ENCODE data around the gene SAPCD2. TPM values are rescaled to one million over a fixed set of nuclear protein-coding genes. Genes with fewer than 3 reads are reported as not detected.

Gene SAPCD2
- total RNA-seq, 1 donor from 2014 or later: 0.99 TPM

DNA sequence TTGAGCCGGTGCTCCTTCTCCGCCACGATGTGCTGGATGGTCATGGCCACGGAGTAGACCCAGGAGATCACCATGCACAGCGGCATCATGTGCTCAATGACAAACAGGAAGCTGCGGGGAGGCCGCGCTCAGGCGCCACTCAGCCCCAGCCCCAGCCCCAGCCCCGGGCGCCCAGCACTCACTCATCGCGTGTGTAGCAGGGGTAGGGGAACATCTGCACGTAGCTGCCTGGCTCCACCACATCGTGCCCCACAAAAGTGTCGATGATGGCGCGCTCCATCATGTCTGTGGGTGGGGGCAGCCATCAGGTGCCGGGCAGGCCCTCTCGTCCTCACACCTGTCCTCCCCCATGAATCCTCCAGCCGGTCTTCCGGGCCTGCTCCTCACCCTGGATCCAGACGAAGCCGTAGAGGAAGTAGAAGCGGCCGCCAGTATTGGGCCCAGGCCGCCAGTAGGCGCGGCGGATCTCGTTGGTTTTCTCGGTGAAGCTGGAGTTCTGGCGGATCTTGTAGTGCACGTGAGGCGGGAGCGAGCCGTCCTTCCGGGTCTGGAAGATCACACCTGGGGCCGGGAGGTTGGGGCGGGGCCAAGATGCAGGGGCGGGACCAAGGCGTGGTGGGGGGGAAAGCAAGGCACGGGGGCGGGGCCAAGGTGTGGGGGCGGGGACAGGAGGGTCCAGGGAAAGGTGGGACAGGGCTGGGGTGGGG is 52.4 kb downstream of the SAPCD2 start:
- DNase-seq (ENCODE audit: low read depth): no peak

DNA sequence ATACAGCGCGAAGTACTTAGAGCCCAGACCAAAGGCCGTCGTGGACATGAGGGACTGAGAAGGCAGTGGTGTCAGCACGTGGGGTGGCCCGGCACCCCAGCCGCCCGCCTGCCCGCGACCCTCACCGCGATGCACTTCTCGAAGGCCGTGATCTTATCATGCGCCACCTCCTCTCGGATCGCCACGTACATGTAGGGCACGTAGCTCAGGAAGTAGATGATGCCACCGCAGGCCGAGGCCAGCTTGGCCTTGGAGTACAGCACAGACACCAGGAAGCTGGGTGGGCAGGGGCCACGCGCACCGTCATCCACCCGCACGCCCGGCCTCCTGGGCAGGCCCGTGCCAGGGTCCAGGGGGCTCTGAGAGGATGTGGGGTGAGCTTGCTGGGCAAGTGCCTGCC is 53.3 kb downstream of the SAPCD2 start:
- no peak for DNase-seq (ENCODE audit: low read depth)

DNA sequence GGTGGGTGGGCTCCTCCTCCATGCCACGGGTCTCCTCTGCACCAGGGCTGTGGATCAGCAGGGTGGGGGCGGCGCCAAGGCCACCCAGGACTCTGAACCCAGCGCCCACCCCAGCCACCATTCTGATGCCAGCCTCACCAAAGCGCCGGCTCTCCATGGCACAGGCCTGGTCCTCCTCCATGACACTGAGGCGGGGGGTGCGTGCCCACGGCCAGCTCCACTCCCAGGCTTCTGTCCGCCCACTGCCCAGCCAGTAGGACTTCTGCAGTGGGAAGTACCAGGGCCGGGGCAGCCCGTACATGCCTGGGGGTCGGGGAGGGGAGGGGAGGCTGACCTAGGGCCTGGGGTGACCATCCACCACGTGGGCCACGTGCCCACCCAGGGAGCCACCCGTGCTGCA is 53.9 kb downstream of the SAPCD2 start:
- no peak for DNase-seq (ENCODE audit: low read depth)

DNA sequence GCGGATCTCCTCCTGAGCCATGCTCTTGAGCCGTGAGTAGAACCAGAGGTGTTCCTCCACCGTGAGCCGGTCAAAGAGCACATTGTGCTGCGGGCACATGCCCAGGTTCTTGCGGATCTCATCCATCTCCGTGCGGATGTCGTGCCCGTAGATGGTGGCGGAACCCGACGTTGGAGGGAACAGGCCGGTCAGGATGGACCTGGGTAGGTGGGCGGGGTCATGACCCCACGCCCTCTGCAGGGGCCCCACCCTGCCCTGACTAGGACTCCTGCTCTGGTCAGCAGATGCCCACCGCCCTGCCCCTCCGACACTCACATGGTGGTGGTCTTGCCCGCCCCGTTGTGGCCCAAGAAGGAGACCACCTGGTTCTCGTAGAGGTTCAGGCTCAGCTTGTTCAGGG is 54.4 kb downstream of the SAPCD2 start:
- no peak for DNase-seq (ENCODE audit: low read depth)

DNA sequence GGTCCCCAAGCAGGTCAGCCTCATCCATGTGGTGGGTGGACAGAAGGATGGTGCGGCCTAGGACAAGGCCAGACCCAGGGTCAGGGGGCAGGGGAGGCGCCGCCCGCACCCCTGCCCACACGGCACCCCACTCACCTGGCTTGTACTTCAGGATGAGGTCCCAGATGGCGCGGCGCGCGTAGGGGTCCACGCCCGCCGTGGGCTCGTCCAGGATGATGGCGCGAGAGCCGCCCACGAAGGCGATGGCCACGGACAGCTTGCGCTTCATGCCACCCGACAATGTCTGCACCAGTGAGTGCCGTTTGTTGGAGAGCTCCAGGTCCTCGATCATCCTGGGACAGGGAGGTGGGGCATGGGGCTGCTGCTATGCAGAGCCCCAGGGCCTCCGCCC is 54.8 kb downstream of the SAPCD2 start:
- DNase-seq (ENCODE audit: low read depth): no peak

DNA sequence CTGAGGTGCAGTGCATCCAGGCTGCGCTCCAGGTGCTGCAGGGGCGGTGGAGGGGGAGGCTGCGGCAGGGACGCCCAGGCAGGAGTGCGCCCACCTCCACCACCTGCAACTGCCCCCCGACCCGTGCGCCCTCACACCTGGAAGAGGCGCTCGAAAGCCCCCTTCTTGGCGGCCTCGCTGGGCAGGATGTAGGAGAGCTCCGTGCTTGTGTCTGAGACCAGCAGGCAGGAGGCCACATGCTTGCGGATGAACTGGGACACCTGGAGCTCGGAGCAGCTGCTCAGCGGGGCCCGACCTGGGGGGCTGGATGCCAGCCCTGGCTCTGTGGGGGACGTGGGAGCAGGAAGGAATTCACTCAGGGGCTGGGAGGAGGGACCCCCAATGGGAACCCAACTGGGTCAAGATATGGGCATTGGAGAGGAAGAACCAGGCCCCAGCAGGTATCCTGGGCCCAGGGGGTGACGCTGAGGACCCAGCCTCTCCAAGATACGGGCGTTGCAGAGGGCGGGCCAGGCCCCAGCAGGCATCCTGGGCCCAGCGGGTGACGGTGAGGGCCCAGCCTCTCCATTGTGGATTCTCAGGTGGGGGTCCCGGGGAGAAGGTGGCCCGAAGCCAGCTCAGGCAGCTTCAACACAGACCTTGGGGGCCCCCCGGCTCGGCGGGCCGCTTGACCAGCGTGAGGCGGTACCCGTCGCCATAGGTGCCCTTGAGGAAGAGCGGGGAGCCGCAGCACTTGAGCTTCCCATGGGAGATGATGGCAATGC is 55.4 kb downstream of the SAPCD2 start:
- no peak for DNase-seq (ENCODE audit: low read depth)

DNA sequence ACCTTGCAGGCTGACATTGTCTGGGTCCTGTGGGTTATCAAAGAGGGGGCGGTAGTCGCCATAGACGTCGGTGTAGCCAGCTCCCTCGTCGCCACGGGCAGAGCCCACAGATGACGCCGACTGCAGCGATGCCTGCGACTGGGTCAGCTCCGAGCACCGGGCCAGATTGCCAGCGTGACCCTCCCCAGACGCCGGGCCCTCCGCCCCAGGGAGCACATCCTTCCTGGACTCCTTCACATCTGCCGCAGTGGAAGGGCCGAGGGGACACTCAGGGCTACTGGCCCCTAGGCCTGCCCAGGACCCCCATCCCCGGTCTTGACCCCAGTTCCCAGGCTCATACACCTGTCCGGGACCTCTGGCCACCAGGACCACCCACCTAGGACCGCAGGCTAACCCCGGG is 56.2 kb downstream of the SAPCD2 start:
- no peak for DNase-seq (ENCODE audit: low read depth)

DNA sequence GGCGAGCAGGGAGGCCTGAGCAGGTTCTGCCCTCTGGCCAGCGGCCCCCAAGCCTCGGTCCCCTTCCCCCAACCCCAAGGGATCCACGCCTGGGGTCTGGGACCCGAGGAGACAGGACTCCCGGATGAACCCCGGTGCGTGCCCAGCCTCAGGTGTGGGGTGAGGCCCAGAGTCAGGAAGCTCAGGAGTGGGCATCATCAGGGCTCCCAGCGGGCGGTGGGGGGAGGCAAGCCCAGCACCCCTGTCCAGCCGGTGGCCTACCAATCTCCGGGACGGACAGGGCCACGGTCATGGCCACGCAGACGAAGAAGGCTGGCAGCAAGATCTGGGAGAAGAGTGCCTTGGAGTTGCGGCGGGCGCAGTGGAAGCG is 56.8 kb downstream of the SAPCD2 start:
- no peak for DNase-seq (ENCODE audit: low read depth)

DNA sequence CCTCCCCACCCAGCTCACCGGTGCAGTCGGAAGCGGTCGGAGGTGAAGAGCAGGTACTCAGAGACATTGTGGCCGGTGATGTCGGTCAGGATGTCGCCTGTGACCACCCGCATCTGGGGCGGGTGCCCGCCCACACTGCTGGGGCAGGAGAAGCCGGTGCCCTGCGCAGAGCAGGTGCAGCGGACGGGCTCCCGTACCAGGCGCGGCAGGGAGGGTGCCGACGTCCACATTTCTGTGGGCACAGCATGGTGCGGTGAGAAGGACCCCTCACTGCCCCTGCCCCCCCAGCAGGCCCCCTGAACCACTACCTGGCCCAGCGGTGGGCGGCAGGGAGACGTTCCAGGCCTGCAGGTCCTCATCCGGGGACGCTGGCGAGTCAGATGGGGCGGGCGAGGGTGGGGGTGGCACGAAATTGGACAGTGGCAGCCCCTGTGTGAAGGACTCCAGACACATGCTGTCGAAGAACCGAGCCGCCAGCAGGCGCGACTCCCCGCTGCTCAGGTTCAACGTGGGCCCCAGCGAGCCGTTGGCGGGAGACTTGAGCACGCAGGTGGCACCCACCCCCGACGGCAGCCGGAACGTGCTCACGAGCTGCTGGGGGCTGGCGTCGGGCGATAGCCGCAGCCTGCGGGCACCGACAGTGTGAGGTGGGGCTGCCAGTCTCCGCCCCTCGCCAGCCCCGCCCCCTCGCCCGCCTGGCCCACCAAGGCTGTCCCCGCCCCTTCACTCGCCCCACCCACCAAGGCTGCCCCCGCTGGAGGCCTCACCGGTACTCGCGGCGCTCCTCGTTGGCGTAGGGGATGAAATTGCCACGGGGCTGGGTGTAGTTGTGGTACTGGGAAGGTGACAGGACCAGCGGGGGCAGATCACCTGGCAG is 57.4 kb downstream of the SAPCD2 start:
- no peak for DNase-seq (ENCODE audit: low read depth)

Other genes starting within 250 kb of the SAPCD2 start
- 0.35 and 1.8 TPM in 2 replicates for gene AJM1, start 228.1 kb downstream of the SAPCD2 start, total RNA-seq
- gene PHPT1, start 221.1 kb downstream of the SAPCD2 start, total RNA-seq: 81.7 and 82.1 TPM in 2 replicates
- gene MAMDC4, start 218.2 kb downstream of the SAPCD2 start, total RNA-seq: 0.87 and 6.8 TPM in 2 replicates
- gene EDF1, start 204.2 kb downstream of the SAPCD2 start, total RNA-seq: 372 and 398 TPM in 2 replicates
- 16.3 and 21.9 TPM in 2 replicates for gene TRAF2, start 184.0 kb downstream of the SAPCD2 start, total RNA-seq
- gene FBXW5, start 125.8 kb downstream of the SAPCD2 start, total RNA-seq: 195 and 249 TPM in 2 replicates
- gene C8G, start 125.3 kb downstream of the SAPCD2 start, total RNA-seq: 0.10 and 1.7 TPM in 2 replicates
- 0.40 TPM in 1 of 2 replicates, not detected in the other for gene LCN12, start 118.3 kb downstream of the SAPCD2 start, total RNA-seq
- gene PTGDS, start 93.1 kb downstream of the SAPCD2 start, total RNA-seq: 0.45 TPM in 1 of 2 replicates, not detected in the other
- not detected in 2 replicates for gene LCNL1, start 87.6 kb downstream of the SAPCD2 start, total RNA-seq
- gene PAXX, start 78.1 kb downstream of the SAPCD2 start, total RNA-seq: 13.6 and 26.9 TPM in 2 replicates
- 0.85 and 1.9 TPM in 2 replicates for gene CLIC3, start 74.0 kb downstream of the SAPCD2 start, total RNA-seq
- gene ABCA2, start 42.3 kb downstream of the SAPCD2 start, total RNA-seq: 7.5 and 53.0 TPM in 2 replicates
- not detected in 2 replicates for gene FUT7, start 38.5 kb downstream of the SAPCD2 start, total RNA-seq
- 7.1 and 21.6 TPM in 2 replicates for gene NPDC1, start 24.4 kb downstream of the SAPCD2 start, total RNA-seq
- gene ENTPD2, start 16.5 kb downstream of the SAPCD2 start, total RNA-seq: 0.17 and 0.35 TPM in 2 replicates
- 6.4 and 7.1 TPM in 2 replicates for gene UAP1L1, start 7.0 kb upstream of the SAPCD2 start, total RNA-seq
- gene MAN1B1, start 16.4 kb upstream of the SAPCD2 start, total RNA-seq: 67.6 and 71.4 TPM in 2 replicates
- 42.3 and 70.2 TPM in 2 replicates for gene DPP7, start 44.2 kb upstream of the SAPCD2 start, total RNA-seq
- 0.30 TPM in 1 of 2 replicates, not detected in the other for gene GRIN1, start 68.6 kb upstream of the SAPCD2 start, total RNA-seq
- not detected in 2 replicates for gene LRRC26, start 99.5 kb upstream of the SAPCD2 start, total RNA-seq
- gene TMEM210, start 101.5 kb upstream of the SAPCD2 start, total RNA-seq: not detected in 2 replicates
- gene ANAPC2, start 118.0 kb upstream of the SAPCD2 start, total RNA-seq: 10.4 and 28.9 TPM in 2 replicates
- gene SSNA1, start 118.1 kb upstream of the SAPCD2 start, total RNA-seq: 45.5 and 76.2 TPM in 2 replicates
- gene TPRN, start 130.2 kb upstream of the SAPCD2 start, total RNA-seq: 4.5 and 10.6 TPM in 2 replicates
- 30.2 and 42.8 TPM in 2 replicates for gene TMEM203, start 135.1 kb upstream of the SAPCD2 start, total RNA-seq
- 2.3 and 6.2 TPM in 2 replicates for gene NDOR1, start 135.1 kb upstream of the SAPCD2 start, total RNA-seq
- 1.2 TPM in 1 of 2 replicates, not detected in the other for gene RNF208, start 151.7 kb upstream of the SAPCD2 start, total RNA-seq
- gene CYSRT1, start 154.6 kb upstream of the SAPCD2 start, total RNA-seq: 0.20 and 0.87 TPM in 2 replicates
- gene RNF224, start 156.9 kb upstream of the SAPCD2 start, total RNA-seq: 0.15 and 0.52 TPM in 2 replicates
- not detected in 2 replicates for gene SLC34A3, start 160.3 kb upstream of the SAPCD2 start, total RNA-seq
- 153 and 288 TPM in 2 replicates for gene TUBB4B, start 170.7 kb upstream of the SAPCD2 start, total RNA-seq
- not detected in 2 replicates for gene STPG3, start 180.7 kb upstream of the SAPCD2 start, total RNA-seq
- gene NELFB, start 184.8 kb upstream of the SAPCD2 start, total RNA-seq: 55.4 and 62.2 TPM in 2 replicates
- 36.3 and 42.1 TPM in 2 replicates for gene TOR4A, start 207.2 kb upstream of the SAPCD2 start, total RNA-seq
- gene NRARP, start 231.7 kb upstream of the SAPCD2 start, total RNA-seq: 0.55 and 1.0 TPM in 2 replicates